Esophagus muscularis mucosa (tissue), 4 donors: Measurements from ENCODE around the gene FADS3. TPM values are rescaled to one million over a fixed set of nuclear protein-coding genes. Genes with fewer than 3 reads are reported as not detected.
A peak's percentile ranks its signal among the peaks of the same experiment; 100 is the strongest.

Experiments
- DNase-seq: peaks from one replicate; pipeline ENCODE4 v3.0.0-alpha.2; 2017; ENCODE audit errors: extremely low spot score
- H3K27ac ChIP-seq, 4 donors: fragments of 200-600 bp; sonication (generic); replicated peaks in 1 of 4; 1 replicate in 3 of 4; 2 replicates in 1 of 4; pipeline ENCODE4 v1.5.1; 2016 to 2019; ENCODE audit warnings: mild to moderate bottlenecking in 1 of 4
- H3K27me3 ChIP-seq, 4 donors: fragments of 200-600 bp; sonication (generic); one replicate each; pipeline versions ENCODE4 v1.5.1 to v1.6.0; 2016 to 2019
- H3K36me3 ChIP-seq, 4 donors: fragments of 200-600 bp; sonication (generic); one replicate each; pipeline ENCODE4 v1.5.1; 2016 to 2019
- H3K4me1 ChIP-seq, 4 donors: fragments of 200-600 bp; sonication (generic); one replicate each; pipeline ENCODE4 v1.5.1; 2016 to 2019
- H3K4me3 ChIP-seq, 4 donors: fragments of 200-600 bp; sonication (generic); 1 replicate in 2 of 4; 2 replicates in 2 of 4; pipeline ENCODE4 v1.5.1; 2016 to 2019; ENCODE audit warnings: mild to moderate bottlenecking in 4 of 4, moderate library complexity in 1 of 4
- H3K9me3 ChIP-seq, 4 donors: fragments of 200-600 bp; sonication (generic); 1 replicate in 3 of 4; 2 replicates in 1 of 4; pipeline ENCODE4 v1.5.1; 2016 to 2019
- CTCF ChIP-seq, 3 experiments: fragments of 200-600 bp in 2 of 3; fragments of 450-650 bp in 1 of 3; sonication (generic) in 2 of 3; IDR thresholded peaks; one replicate each; pipeline ENCODE4 v1.5.1; 2017 to 2019; ENCODE audit warnings: antibody characterized with exemption in 3 of 3, mild to moderate bottlenecking in 2 of 3, moderate library complexity in 1 of 3
- EP300 ChIP-seq: sonication (generic); formaldehyde crosslinking; IDR thresholded peaks from one replicate; pipeline ENCODE4 v1.6.1; 2017; ENCODE audit warnings: antibody characterized with exemption
- POLR2A ChIP-seq: fragments of 450-650 bp; IDR thresholded peaks from one replicate; pipeline ENCODE4 v1.6.1; 2017; ENCODE audit warnings: antibody characterized with exemption, moderate library complexity, mild to moderate bottlenecking, low read depth
- POLR2AphosphoS5 ChIP-seq, 2 donors: sonication (generic); formaldehyde crosslinking; IDR thresholded peaks; one replicate each; pipeline ENCODE4 v1.6.1; 2017; ENCODE audit warnings: antibody characterized with exemption in 2 of 2
- WGBS: methylation state at CpG from one replicate; pipeline ENCODE4 v1.1.5; 2018; 5-methylcytosine and 5-hydroxymethylcytosine counted together
- intact Hi-C: fragments of 100-400 bp; cut with DNase I; formaldehyde crosslinking; loops from one replicate; pipeline ENCODE4 v1.15.1; 2023
- total RNA-seq, 4 donors: library from RNA; depleted of rRNA; stranded (reverse); fragments of >200 nt; gene quantifications; one replicate each; pipeline versions ENCODE4 v1.1.0 to v1.2.1, GENCODE V29; 2016

FADS3 gene
- total RNA-seq, 4 donors from 2014 or later, result 42.4 to 103 (median 57.8) TPM

GRCh38 chr11:61848631-61849030 lies 42.7 kb downstream of the FADS3 start:
- Histone ChIP-seq H3K4me3 (no peak overlapping the region), H3K4me1 (peaks cover 0 to 12% (median 3%) of the 10 kb centered on the region in 4 donors), H3K27me3 (no peaks in the 10 kb centered on the region), H3K9me3 (no peaks in the 10 kb centered on the region), H3K36me3 (peaks cover 0 to 91% (median 17%) of the 10 kb centered on the region in 4 donors), H3K27ac (no peak overlapping the region)
- WGBS, result 96% methylated on average over 9 of the region's 9 CpGs
- no peak for DNase-seq
- TF ChIP-seq CTCF (IDR thresholded peaks at IDR 0.05), result no peak
- TF ChIP-seq POLR2A, result no peak
- TF ChIP-seq EP300, result no peak
- TF ChIP-seq POLR2AphosphoS5 (IDR thresholded peaks at IDR 0.05), result no peak
- intact Hi-C loops, result no loop called here

GRCh38 chr11:61847914-61848581 lies 43.3 kb downstream of the FADS3 start:
- Histone ChIP-seq H3K27ac (no peak overlapping the region), H3K9me3 (no peaks in the 10 kb centered on the region), H3K27me3 (no peaks in the 10 kb centered on the region), H3K4me3 (no peak overlapping the region), H3K36me3 (peaks cover 0 to 94% (median 19%) of the 10 kb centered on the region in 4 donors), H3K4me1 (peaks cover 0 to 12% (median 3%) of the 10 kb centered on the region in 4 donors)
- no peak for TF ChIP-seq POLR2AphosphoS5 (IDR thresholded peaks at IDR 0.05)
- TF ChIP-seq EP300, result no peak
- TF ChIP-seq CTCF (IDR thresholded peaks at IDR 0.05), result no peak
- TF ChIP-seq POLR2A, result no peak
- DNase-seq, result no peak
- 88% methylated on average over 18 of the region's 18 CpGs for WGBS
- intact Hi-C loops, result no loop called here

GRCh38 chr11:61846362-61847020 lies 44.9 kb downstream of the FADS3 start:
- TF ChIP-seq POLR2AphosphoS5 (IDR thresholded peaks at IDR 0.05), result no peak
- no peak for TF ChIP-seq POLR2A
- TF ChIP-seq EP300, result no peak
- Histone ChIP-seq H3K27ac (no peak overlapping the region), H3K27me3 (no peaks in the 10 kb centered on the region), H3K4me1 (peaks cover 0 to 13% (median 2%) of the 10 kb centered on the region in 4 donors), H3K4me3 (no peak overlapping the region), H3K9me3 (no peaks in the 10 kb centered on the region), H3K36me3 (peaks cover 0 to 94% (median 22%) of the 10 kb centered on the region in 4 donors)
- no peak for DNase-seq
- 81% methylated on average over 10 of the region's 10 CpGs for WGBS
- intact Hi-C loops, result no loop called here

- no peak for DNase-seq
- H3K36me3 ChIP-seq, result peaks cover 0 to 94% (median 34%) of the 10 kb centered on the region in 4 donors
- TF ChIP-seq POLR2A, result no peak
- no peak for TF ChIP-seq CTCF (IDR thresholded peaks at IDR 0.05)
- peaks cover 0 to 3% (median 0%) of the 10 kb centered on the region in 4 donors for H3K4me1 ChIP-seq
- WGBS, result 86% methylated on average over 14 of the region's 16 CpGs
- no peaks in the 10 kb centered on the region for H3K9me3 ChIP-seq
- peak overlapping the region in 1 of 4 donors; percentile 10 for H3K27ac ChIP-seq
- intact Hi-C loops, result no loop called here
- no peak overlapping the region for H3K4me3 ChIP-seq
- no peaks in the 10 kb centered on the region for H3K27me3 ChIP-seq
Observed at GRCh38 chr11:61844909-61845565, 46.3 kb downstream of the FADS3 start.

GRCh38 chr11:61842528-61842820 lies 48.9 kb downstream of the FADS3 start:
- no CpG with 5 or more reads among the region's 7 CpGs for WGBS
- intact Hi-C loops, result no loop called here
- no peak for TF ChIP-seq POLR2A
- no peak for TF ChIP-seq EP300
- no peak for TF ChIP-seq POLR2AphosphoS5 (IDR thresholded peaks at IDR 0.05)
- no peak for TF ChIP-seq CTCF (IDR thresholded peaks at IDR 0.05)
- Histone ChIP-seq H3K4me1 (peaks cover 0 to 3% (median 0%) of the 10 kb centered on the region in 4 donors), H3K27ac (peak overlapping the region in 1 of 4 donors; percentile 42), H3K4me3 (no peak overlapping the region), H3K27me3 (no peaks in the 10 kb centered on the region), H3K9me3 (no peaks in the 10 kb centered on the region), H3K36me3 (peaks cover 0 to 92% (median 25%) of the 10 kb centered on the region in 4 donors)
- no peak for DNase-seq
